CD4-positive, alpha-beta memory T cell (primary cell): ENCODE data around the gene TSPAN1. TPM values are rescaled to one million over a fixed set of nuclear protein-coding genes. Genes with fewer than 3 reads are reported as not detected.

Experiments
- CTCF ChIA-PET: fragments of 350-600 bp; sonication (Branson Sonifier 250); formaldehyde crosslinking; loops from one replicate; lab custom pipeline; 2021; ENCODE audit warnings: inconsistent platforms; ENCODE audit not compliant: partially characterized antibody; lab: Charles Lee
- POLR2A ChIA-PET: fragments of 350-600 bp; sonication (Branson Sonifier 250); formaldehyde crosslinking; loops from one replicate; lab custom pipeline; 2021; ENCODE audit not compliant: partially characterized antibody; lab: Charles Lee
- DNase-seq, 5 donors: peaks; one replicate each; pipeline versions ENCODE4 v3.0.0 to v3.0.0-alpha.2; 2020 to 2022; ENCODE audit warnings: mixed read lengths in 1 of 5
- H3K27ac ChIP-seq: one replicate; pipeline ENCODE4 v1.7.0; 2013; ENCODE audit warnings: low read depth, low read length
- H3K27me3 ChIP-seq: 2 replicates; pipeline ENCODE4 v1.7.0; 2013; ENCODE audit warnings: mild to moderate bottlenecking, low read length, moderate library complexity; ENCODE audit not compliant: insufficient read depth
- H3K36me3 ChIP-seq: 2 replicates; pipeline ENCODE4 v1.7.0; 2013; ENCODE audit warnings: mild to moderate bottlenecking, low read length, moderate library complexity; ENCODE audit not compliant: insufficient read depth
- H3K4me1 ChIP-seq: 2 replicates; pipeline ENCODE4 v1.7.0; 2013; ENCODE audit warnings: mild to moderate bottlenecking, low read length, moderate library complexity; ENCODE audit not compliant: insufficient read depth
- H3K4me3 ChIP-seq, 2 donors: one replicate each; pipeline ENCODE4 v1.7.0; 2013; ENCODE audit warnings: low read length in 2 of 2, mild to moderate bottlenecking in 1 of 2
- H3K9me3 ChIP-seq, 2 donors: one replicate each; pipeline ENCODE4 v1.7.0; 2013; ENCODE audit warnings: low read length in 2 of 2, control low read depth in 1 of 2; ENCODE audit not compliant: control insufficient read depth in 1 of 2
- H3K27ac Mint-ChIP-seq, 7 donors: one replicate each; pipeline ENCODE4 v1.8.0; 2020 to 2021; ENCODE audit warnings: mixed read lengths in 7 of 7, mild to moderate bottlenecking in 6 of 7, inconsistent platforms in 3 of 7, moderate library complexity in 3 of 7
- H3K27me3 Mint-ChIP-seq, 2 donors: one replicate each; pipeline ENCODE4 v1.8.0; 2020 to 2021; ENCODE audit warnings: mixed read lengths in 2 of 2
- H3K36me3 Mint-ChIP-seq, 2 donors: one replicate each; pipeline ENCODE4 v1.8.0; 2020 to 2021; ENCODE audit warnings: mixed read lengths in 2 of 2, inconsistent platforms in 1 of 2, mild to moderate bottlenecking in 1 of 2
- H3K4me1 Mint-ChIP-seq, 4 donors: one replicate each; pipeline ENCODE4 v1.8.0; 2020 to 2021; ENCODE audit warnings: mixed read lengths in 4 of 4, mild to moderate bottlenecking in 1 of 4
- H3K4me3 Mint-ChIP-seq, 8 donors: one replicate each; pipeline ENCODE4 v1.8.0; 2020 to 2021; ENCODE audit warnings: mixed read lengths in 8 of 8, mild to moderate bottlenecking in 7 of 8, moderate library complexity in 6 of 8, inconsistent platforms in 3 of 8
- H3K9me3 Mint-ChIP-seq, 8 donors: one replicate each; pipeline ENCODE4 v1.8.0; 2020 to 2021; ENCODE audit warnings: mixed read lengths in 8 of 8, mild to moderate bottlenecking in 5 of 8, inconsistent platforms in 3 of 8, moderate library complexity in 1 of 8
- intact Hi-C: fragments of 100-400 bp; cut with micrococcal nuclease; formaldehyde crosslinking; loops from one replicate; pipeline ENCODE4 v1.15.1; 2023
- polyA plus RNA-seq, 2 donors: library from polyadenylated mRNA; unstranded; fragments of 300-500 nt; fragmentation: Illumina TruSeq; gene quantifications; one replicate each; pipeline ENCODE4 v1.2.3, GENCODE V29; 2021
- total RNA-seq, 2 experiments: library from RNA; stranded (reverse); gene quantifications; one replicate each; pipeline ENCODE4 v1.2.3, GENCODE V29; 2021

Gene TSPAN1
- total and polyA plus RNA-seq, 4 experiments from 2014 or later, result not detected

DNA sequence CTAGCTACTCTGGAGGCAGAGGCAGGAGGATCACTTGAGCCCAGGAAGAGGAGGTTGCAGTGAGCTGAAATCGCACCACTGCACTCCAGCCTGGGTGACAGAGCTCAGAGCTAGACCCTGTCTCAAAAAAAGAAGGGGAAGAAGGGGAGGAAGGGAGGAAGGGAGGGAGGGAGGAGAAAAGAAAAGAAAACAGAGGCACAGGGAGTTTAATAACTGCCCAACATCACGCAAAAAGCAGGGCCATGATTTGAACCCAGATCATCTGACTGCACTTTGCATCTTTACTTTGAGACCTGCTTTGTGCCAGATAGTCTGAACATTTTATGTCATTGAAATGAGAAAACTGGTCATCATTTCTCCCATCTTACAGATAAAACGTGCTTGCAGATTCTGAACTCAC is 30.3 kb downstream of the TSPAN1 start:
- no peak for DNase-seq
- Histone ChIP-seq H3K36me3 (no peaks in the 10 kb centered on the region), H3K27ac (no peak overlapping the region), H3K9me3 (no peaks in the 10 kb centered on the region), H3K4me1 (peaks cover 9% of the 10 kb centered on the region), H3K4me3 (no peak overlapping the region), H3K27me3 (no peaks in the 10 kb centered on the region)
- H3K4me3 Mint-ChIP-seq, result no peak overlapping the region
- ChIA-PET POLR2A (no interaction called here), CTCF (no interaction called here)
- no peak overlapping the region for H3K27ac Mint-ChIP-seq
- H3K4me1 Mint-ChIP-seq, result peaks cover 3 to 20% (median 7%) of the 10 kb centered on the region in 4 donors
- peaks cover 0 to 3% (median 0%) of the 10 kb centered on the region in 8 donors for H3K9me3 Mint-ChIP-seq
- H3K27me3 Mint-ChIP-seq, result peaks cover 0 to 2% of the 10 kb centered on the region in 2 donors
- intact Hi-C loops, result no loop called here
- H3K36me3 Mint-ChIP-seq, result peaks cover 0 to 1% of the 10 kb centered on the region in 2 donors

DNA sequence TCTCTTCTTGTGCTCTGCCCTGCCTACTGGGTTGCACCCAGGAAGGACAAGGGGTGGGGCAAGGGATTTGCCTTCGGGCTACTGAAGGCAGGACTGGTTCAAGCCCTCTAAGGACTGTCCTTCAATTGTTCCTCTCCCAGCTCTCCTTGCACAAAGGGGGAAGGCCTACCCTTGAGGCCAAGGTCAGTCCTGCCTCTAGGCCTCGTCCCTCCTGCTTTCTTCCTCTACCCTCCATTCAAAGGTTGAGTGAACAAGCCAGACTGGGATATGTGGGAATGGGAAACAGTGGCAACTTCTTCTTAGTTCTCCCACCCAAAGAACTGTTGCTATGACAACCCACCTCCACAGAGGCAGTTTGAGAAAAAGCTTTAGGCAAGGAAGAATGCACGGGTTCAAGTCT is 30.9 kb downstream of the TSPAN1 start:
- H3K4me3 ChIP-seq, result no peak overlapping the region
- DNase-seq, result no peak
- no peaks in the 10 kb centered on the region for H3K36me3 ChIP-seq
- H3K4me1 ChIP-seq, result peaks cover 9% of the 10 kb centered on the region
- H3K27me3 ChIP-seq, result no peaks in the 10 kb centered on the region
- H3K4me3 Mint-ChIP-seq, result no peak overlapping the region
- H3K9me3 ChIP-seq, result no peaks in the 10 kb centered on the region
- H3K9me3 Mint-ChIP-seq, result peaks cover 0 to 3% (median 0%) of the 10 kb centered on the region in 8 donors
- no peak overlapping the region for H3K27ac ChIP-seq
- no peaks in the 10 kb centered on the region for H3K36me3 Mint-ChIP-seq
- POLR2A ChIA-PET, result no interaction called here
- CTCF ChIA-PET, result interaction anchor here (1.2 kb wide), 1 partner anchor 18 kb away, joined by 5 read pairs; no protein-coding TSS in a partner anchor
- intact Hi-C loops, result no loop called here
- H3K27me3 Mint-ChIP-seq, result peaks cover 0 to 2% of the 10 kb centered on the region in 2 donors
- H3K27ac Mint-ChIP-seq, result no peak overlapping the region
- peaks cover 3 to 17% (median 5%) of the 10 kb centered on the region in 4 donors for H3K4me1 Mint-ChIP-seq

DNA sequence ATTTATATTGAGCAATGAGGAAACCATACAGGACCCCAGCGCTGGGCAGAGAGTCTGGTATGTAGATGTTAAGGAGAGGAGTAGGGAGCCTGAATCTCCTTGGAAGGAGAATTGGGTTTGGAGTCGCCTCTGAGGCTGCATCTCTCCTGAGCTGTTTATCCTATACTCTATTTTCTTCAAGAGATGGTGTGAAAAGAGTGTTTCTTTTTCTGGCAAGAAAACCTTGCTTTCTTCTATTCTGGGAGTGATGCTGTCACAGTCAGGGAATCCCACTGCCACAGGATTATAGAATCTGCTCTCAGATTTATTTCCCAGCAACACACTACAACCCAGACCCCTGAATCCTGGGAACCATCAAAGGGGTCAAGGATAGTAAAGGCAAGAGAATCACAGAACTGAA is 31.5 kb downstream of the TSPAN1 start:
- Mint-ChIP-seq H3K9me3 (peaks cover 0 to 3% (median 0%) of the 10 kb centered on the region in 8 donors), H3K36me3 (no peaks in the 10 kb centered on the region), H3K4me3 (no peak overlapping the region), H3K27ac (no peak overlapping the region), H3K4me1 (peaks cover 3 to 17% (median 5%) of the 10 kb centered on the region in 4 donors), H3K27me3 (peaks cover 0 to 2% of the 10 kb centered on the region in 2 donors)
- Histone ChIP-seq H3K4me1 (peaks cover 9% of the 10 kb centered on the region), H3K4me3 (no peak overlapping the region), H3K27ac (no peak overlapping the region), H3K36me3 (no peaks in the 10 kb centered on the region), H3K9me3 (no peaks in the 10 kb centered on the region), H3K27me3 (no peaks in the 10 kb centered on the region)
- DNase-seq, result no peak
- CTCF ChIA-PET, result interaction anchor here (1.2 kb wide), 1 partner anchor 17 kb away, joined by 5 read pairs; no protein-coding TSS in a partner anchor
- POLR2A ChIA-PET, result no interaction called here
- intact Hi-C loops, result no loop called here

DNA sequence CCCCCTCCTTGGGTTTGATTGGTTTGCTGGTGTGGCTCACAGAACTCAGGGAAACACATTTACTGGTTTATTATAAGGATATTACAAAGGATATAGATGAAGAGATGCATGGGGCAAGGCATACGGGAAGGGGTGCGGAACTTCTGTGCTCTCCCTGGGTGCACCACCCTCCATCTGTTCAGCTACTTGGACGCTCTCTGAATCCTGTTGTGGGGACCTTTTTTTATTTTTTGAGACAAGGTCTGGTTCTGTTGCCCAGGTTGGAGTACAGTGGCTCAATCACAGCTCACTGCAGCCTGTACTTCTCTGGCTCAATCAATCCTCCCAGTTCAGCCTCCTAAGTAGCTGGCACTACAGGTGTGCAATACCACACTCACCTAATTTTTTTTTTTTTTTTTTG is 35.7 kb downstream of the TSPAN1 start:
- intact Hi-C loops, result no loop called here
- no peak overlapping the region for H3K27ac ChIP-seq
- H3K27ac Mint-ChIP-seq, result no peak overlapping the region
- ChIA-PET POLR2A (no interaction called here), CTCF (no interaction called here)
- no peaks in the 10 kb centered on the region for H3K9me3 Mint-ChIP-seq
- H3K4me3 Mint-ChIP-seq, result no peak overlapping the region
- H3K4me1 Mint-ChIP-seq, result no peaks in the 10 kb centered on the region
- no peaks in the 10 kb centered on the region for H3K9me3 ChIP-seq
- H3K36me3 Mint-ChIP-seq, result no peaks in the 10 kb centered on the region
- no peaks in the 10 kb centered on the region for H3K36me3 ChIP-seq
- no peaks in the 10 kb centered on the region for H3K27me3 ChIP-seq
- no peak for DNase-seq
- peaks cover 0 to 1% of the 10 kb centered on the region in 2 donors for H3K27me3 Mint-ChIP-seq
- no peaks in the 10 kb centered on the region for H3K4me1 ChIP-seq
- no peak overlapping the region for H3K4me3 ChIP-seq

DNA sequence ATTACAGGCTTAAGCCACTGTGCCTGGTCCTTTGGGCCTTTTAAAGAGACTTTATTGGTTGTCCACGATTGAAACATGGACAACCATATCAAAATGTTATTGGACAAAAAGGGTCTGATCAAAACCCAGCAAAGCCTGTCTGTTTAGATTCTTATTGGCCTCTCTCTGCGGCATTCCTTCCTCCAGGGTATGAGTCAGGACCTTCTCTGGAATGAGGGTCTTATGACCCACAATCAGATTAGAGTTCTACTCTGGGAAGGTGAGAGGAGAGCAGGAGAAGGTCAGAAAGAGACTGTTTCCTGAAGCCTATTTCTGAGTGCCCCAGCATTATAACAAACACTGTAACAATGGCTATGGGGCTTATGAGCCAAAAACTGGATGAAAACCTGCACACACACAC is 36.2 kb downstream of the TSPAN1 start:
- CTCF ChIA-PET, result no interaction called here
- Mint-ChIP-seq H3K4me3 (no peak overlapping the region), H3K9me3 (no peaks in the 10 kb centered on the region), H3K27ac (no peak overlapping the region), H3K4me1 (no peaks in the 10 kb centered on the region), H3K27me3 (peaks cover 0 to 1% of the 10 kb centered on the region in 2 donors), H3K36me3 (no peaks in the 10 kb centered on the region)
- POLR2A ChIA-PET, result no interaction called here
- no peak overlapping the region for H3K4me3 ChIP-seq
- no peaks in the 10 kb centered on the region for H3K9me3 ChIP-seq
- no peak for DNase-seq
- no peak overlapping the region for H3K27ac ChIP-seq
- intact Hi-C loops, result no loop called here
- no peaks in the 10 kb centered on the region for H3K4me1 ChIP-seq
- H3K27me3 ChIP-seq, result no peaks in the 10 kb centered on the region
- no peaks in the 10 kb centered on the region for H3K36me3 ChIP-seq

DNA sequence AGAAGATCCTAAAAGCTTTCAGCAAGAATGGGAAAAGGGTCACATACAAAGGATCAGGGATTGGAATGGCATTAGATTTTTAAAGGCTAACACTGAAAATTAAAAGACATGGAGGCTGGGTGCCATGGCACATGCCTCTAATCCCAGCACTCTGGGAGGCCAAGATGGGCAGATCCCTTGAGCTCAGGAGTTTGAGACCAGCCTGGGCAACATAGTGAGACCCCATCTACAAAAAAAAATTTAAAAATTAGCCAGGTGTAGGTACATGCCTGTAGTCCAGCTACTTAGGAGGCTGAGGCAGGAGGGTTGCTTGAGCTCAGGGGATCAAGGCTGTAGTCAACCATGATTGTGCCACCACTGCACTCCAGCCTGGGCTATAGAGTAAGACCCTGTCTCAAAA is 40.6 kb downstream of the TSPAN1 start:
- H3K36me3 Mint-ChIP-seq, result no peaks in the 10 kb centered on the region
- H3K4me1 ChIP-seq, result no peaks in the 10 kb centered on the region
- ChIA-PET POLR2A (no interaction called here), CTCF (no interaction called here)
- no peak overlapping the region for H3K27ac ChIP-seq
- H3K9me3 Mint-ChIP-seq, result peaks cover 0 to 2% (median 0%) of the 10 kb centered on the region in 8 donors
- no peak overlapping the region for H3K4me3 Mint-ChIP-seq
- no peak for DNase-seq
- no peaks in the 10 kb centered on the region for H3K9me3 ChIP-seq
- no peak overlapping the region for H3K4me3 ChIP-seq
- H3K27me3 Mint-ChIP-seq, result peaks cover 0 to 2% of the 10 kb centered on the region in 2 donors
- no peaks in the 10 kb centered on the region for H3K36me3 ChIP-seq
- H3K27me3 ChIP-seq, result no peaks in the 10 kb centered on the region
- intact Hi-C loops, result no loop called here
- H3K4me1 Mint-ChIP-seq, result no peaks in the 10 kb centered on the region
- H3K27ac Mint-ChIP-seq, result no peak overlapping the region

DNA sequence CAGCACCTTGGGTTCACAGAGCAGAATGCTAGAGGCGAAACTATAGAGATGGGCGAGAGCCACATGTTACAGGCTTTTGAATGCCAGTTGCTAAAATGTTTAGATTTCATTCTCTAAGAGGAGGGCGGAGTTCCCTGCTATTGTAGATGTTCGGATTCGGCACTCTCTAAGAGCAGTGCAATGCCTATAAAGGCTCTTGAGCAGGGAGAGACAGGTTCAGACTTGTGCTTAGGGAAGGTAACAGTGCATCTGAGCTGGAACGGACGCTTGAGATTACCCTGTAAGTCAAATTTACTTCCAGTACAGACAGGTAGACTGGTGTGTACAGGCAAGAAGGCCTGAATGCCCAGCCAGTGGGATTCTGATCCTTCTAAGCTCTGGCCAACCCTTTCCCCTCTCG is 43.6 kb downstream of the TSPAN1 start:
- no peaks in the 10 kb centered on the region for H3K4me1 ChIP-seq
- CTCF ChIA-PET, result no interaction called here

More for the DNA sequence above, 43.6 kb downstream of the TSPAN1 start:
- DNase-seq, result no peak
- H3K9me3 Mint-ChIP-seq, result peaks cover 0 to 2% (median 0%) of the 10 kb centered on the region in 8 donors
- intact Hi-C loops, result no loop called here
- H3K9me3 ChIP-seq, result no peaks in the 10 kb centered on the region
- H3K27ac Mint-ChIP-seq, result no peak overlapping the region
- POLR2A ChIA-PET, result no interaction called here
- H3K27me3 ChIP-seq, result no peaks in the 10 kb centered on the region
- H3K36me3 ChIP-seq, result no peaks in the 10 kb centered on the region
- no peak overlapping the region for H3K4me3 Mint-ChIP-seq
- no peak overlapping the region for H3K4me3 ChIP-seq
- H3K27me3 Mint-ChIP-seq, result peaks cover 0 to 2% of the 10 kb centered on the region in 2 donors
- H3K36me3 Mint-ChIP-seq, result no peaks in the 10 kb centered on the region
- H3K4me1 Mint-ChIP-seq, result peaks cover 0 to 1% (median 1%) of the 10 kb centered on the region in 4 donors
- no peak overlapping the region for H3K27ac ChIP-seq
